A549 (cell line): Measurements from ENCODE around the gene ZNF185. TPM values are rescaled to one million over a fixed set of nuclear protein-coding genes. Genes with fewer than 3 reads are reported as not detected.

ENCODE experiments used
- ATAC-seq, 2 experiments: fragments of 200-7000 bp in 1 of 2; fragments of >200 bp in 1 of 2; cut with Nextera tagmentation in 1 of 2; cut with Tn5 transposase in 1 of 2; 3 replicates each; pipeline versions ENCODE4 v1.8.0 to v1.9.1; 2018 to 2020; ENCODE audit warnings: mild to moderate bottlenecking in 1 of 2, moderate library complexity in 1 of 2
- CTCF ChIA-PET: fragments of 300-600 bp; sonication (Branson Sonifier 250); formaldehyde crosslinking; extraction: SDS; loops from one replicate; lab custom pipeline; 2021; ENCODE audit warnings: antibody characterized with exemption, inconsistent platforms; lab: Yijun Ruan, JAX
- POLR2A ChIA-PET: fragments of 350-600 bp; formaldehyde crosslinking; extraction: SDS; loops from one replicate; lab custom pipeline; 2021; ENCODE audit warnings: antibody characterized with exemption, inconsistent platforms; lab: Yijun Ruan, JAX
- DNase-seq, 2 experiments: peaks; one replicate each; pipeline versions ENCODE4 v3.0.0 to v3.0.0-alpha.2; 2011 to 2016; ENCODE audit warnings: low read depth in 1 of 2, low spot score in 1 of 2
- FAIRE-seq: peaks from 2 replicates; lab custom pipeline; 2011; peaks lifted over from hg19 to GRCh38; lab: Jason Lieb, UNC
- H3K27ac ChIP-seq, 2 experiments: fragments of >200 bp; sonication (Bioruptor Twin); formaldehyde crosslinking; 3 replicates each; pipeline ENCODE4 v1.5.1; 2016 to 2017
- H3K4me1 ChIP-seq: fragments of >200 bp; sonication (Bioruptor Twin); formaldehyde crosslinking; 3 replicates; pipeline ENCODE4 v1.6.1; 2016
- H3K4me2 ChIP-seq: fragments of >200 bp; sonication (Bioruptor Twin); formaldehyde crosslinking; 3 replicates; pipeline ENCODE4 v1.6.1; 2016
- H3K4me3 ChIP-seq: fragments of >200 bp; sonication (Bioruptor Twin); formaldehyde crosslinking; 3 replicates; pipeline ENCODE4 v1.5.1; 2016
- H3K9me3 ChIP-seq: fragments of >200 bp; sonication (Bioruptor Twin); formaldehyde crosslinking; 3 replicates; pipeline ENCODE4 v1.6.1; 2016
- BHLHE40 ChIP-seq: IDR thresholded peaks from 2 replicates; pipeline ENCODE4 v1.6.1; 2012; ENCODE audit warnings: low read depth, low read length, inconsistent platforms
- CBX2 ChIP-seq: fragments of 200-600 bp; sonication (generic); IDR thresholded peaks from 2 replicates; pipeline ENCODE4 v1.6.1; 2016; ENCODE audit warnings: low read depth, mild to moderate bottlenecking, borderline replicate concordance
- CBX8 ChIP-seq: fragments of 200-600 bp; sonication (generic); IDR thresholded peaks from 2 replicates; pipeline ENCODE4 v1.6.1; 2016
- CHD4 ChIP-seq: fragments of 200-600 bp; sonication (generic); IDR thresholded peaks from 2 replicates; pipeline ENCODE4 v1.6.1; 2016; ENCODE audit warnings: antibody characterized with exemption, mild to moderate bottlenecking, borderline replicate concordance
- EHF ChIP-seq: fragments of 250-450 bp; sonication (Bioruptor Pico); IDR thresholded peaks from 2 replicates; pipeline ENCODE4 v1.5.0; 2020; ENCODE audit warnings: mild to moderate bottlenecking
- EHMT2 ChIP-seq: fragments of 200-600 bp; sonication (generic); IDR thresholded peaks from 2 replicates; pipeline ENCODE4 v1.6.1; 2016; ENCODE audit warnings: antibody characterized with exemption, low read depth, mild to moderate bottlenecking, moderate library complexity
- ELK1 ChIP-seq: fragments of 150-350 bp; IDR thresholded peaks from 2 replicates; pipeline ENCODE4 v1.6.1; 2014; ENCODE audit warnings: low read depth, mild to moderate bottlenecking, low read length
- FOSB ChIP-seq: fragments of 250-450 bp; sonication (Bioruptor Pico); IDR thresholded peaks from 2 replicates; pipeline ENCODE4 v1.5.0; 2020; ENCODE audit warnings: mild to moderate bottlenecking, moderate library complexity
- FOSL2 ChIP-seq, 2 experiments: fragments of 450-650 bp in 1 of 2; fragments of >200 bp in 1 of 2; sonication (Bioruptor Twin) in 1 of 2; formaldehyde crosslinking; IDR thresholded peaks; 2 replicates each; pipeline versions ENCODE4 v1.5.0 to v1.6.1; 2016 to 2020; ENCODE audit warnings: mild to moderate bottlenecking in 1 of 2, moderate library complexity in 1 of 2
- GATA3 ChIP-seq: IDR thresholded peaks from 2 replicates; pipeline ENCODE4 v1.6.1; 2012; ENCODE audit warnings: borderline replicate concordance
- HEYL ChIP-seq: fragments of 250-450 bp; sonication (Bioruptor Pico); IDR thresholded peaks from 2 replicates; pipeline ENCODE4 v1.8.0; 2021; ENCODE audit warnings: mild to moderate bottlenecking, moderate library complexity
- HOXA7 ChIP-seq: fragments of 250-450 bp; sonication (Bioruptor Pico); IDR thresholded peaks from 2 replicates; pipeline ENCODE4 v1.5.0; 2020; ENCODE audit warnings: mild to moderate bottlenecking, moderate library complexity
- HOXB13 ChIP-seq: fragments of 250-450 bp; sonication (Bioruptor Pico); IDR thresholded peaks from 2 replicates; pipeline ENCODE4 v1.5.0; 2020; ENCODE audit warnings: low read depth, mild to moderate bottlenecking, moderate library complexity
- JUN ChIP-seq, 2 experiments: fragments of >200 bp; sonication (Bioruptor Twin); formaldehyde crosslinking; IDR thresholded peaks; 2 replicates in 1 of 2; 3 replicates in 1 of 2; pipeline ENCODE4 v1.6.1; 2016 to 2017
- JUNB ChIP-seq: fragments of >200 bp; sonication (Bioruptor Twin); formaldehyde crosslinking; IDR thresholded peaks from 2 replicates; pipeline ENCODE4 v1.6.1; 2016
- KDM5A ChIP-seq: fragments of 200-600 bp; sonication (generic); IDR thresholded peaks from 2 replicates; pipeline ENCODE4 v1.6.1; 2016; ENCODE audit warnings: antibody characterized with exemption, mild to moderate bottlenecking
- MAFK ChIP-seq: fragments of 450-650 bp; IDR thresholded peaks from 2 replicates; pipeline ENCODE4 v1.6.1; 2014; ENCODE audit not compliant: partially characterized antibody
- MYC ChIP-seq: IDR thresholded peaks from 2 replicates; pipeline ENCODE4 v1.6.1; 2012; ENCODE audit warnings: mild to moderate bottlenecking, inconsistent platforms, low read length, improper control_type of control experiment, borderline replicate concordance
- NFE2L2 ChIP-seq: fragments of 150-350 bp; conservative IDR thresholded peaks from 2 replicates; pipeline ENCODE4 v1.6.1; 2014; ENCODE audit warnings: low read length
- NPAS2 ChIP-seq: fragments of 250-450 bp; sonication (Bioruptor Pico); IDR thresholded peaks from 2 replicates; pipeline ENCODE4 v1.8.0; 2022; ENCODE audit warnings: mild to moderate bottlenecking, moderate library complexity, borderline replicate concordance
- POLR2AphosphoS2 ChIP-seq: conservative IDR thresholded peaks from 2 replicates; pipeline ENCODE4 v1.6.1; 2012; ENCODE audit warnings: low read length, improper control_type of control experiment, inconsistent platforms
- RARB ChIP-seq: fragments of 250-450 bp; sonication (Bioruptor Pico); IDR thresholded peaks from 2 replicates; pipeline ENCODE4 v1.8.0; 2021; ENCODE audit warnings: mild to moderate bottlenecking, moderate library complexity
- RCOR1 ChIP-seq: fragments of 150-350 bp; IDR thresholded peaks from 2 replicates; pipeline ENCODE4 v1.6.1; 2014; ENCODE audit warnings: antibody characterized with exemption, low read length, low read depth
- RNF2 ChIP-seq: fragments of 200-600 bp; sonication (generic); IDR thresholded peaks from 2 replicates; pipeline ENCODE4 v1.6.1; 2016; ENCODE audit warnings: low read depth, mild to moderate bottlenecking, antibody characterized with exemption, moderate library complexity, borderline replicate concordance
- SREBF2 ChIP-seq: fragments of 450-650 bp; IDR thresholded peaks from 2 replicates; pipeline ENCODE4 v1.6.1; 2014; ENCODE audit warnings: mild to moderate bottlenecking, moderate library complexity
- TFCP2L1 ChIP-seq: fragments of 250-450 bp; sonication (Bioruptor Pico); IDR thresholded peaks from 2 replicates; pipeline ENCODE4 v1.5.0; 2021; ENCODE audit warnings: mild to moderate bottlenecking
- TP53 ChIP-seq: fragments of 250-450 bp; sonication (Bioruptor Pico); IDR thresholded peaks from 2 replicates; pipeline ENCODE4 v1.5.0; 2021; ENCODE audit warnings: mild to moderate bottlenecking, moderate library complexity
- ZFP36 ChIP-seq: fragments of 450-650 bp; IDR thresholded peaks from 2 replicates; pipeline ENCODE4 v1.6.1; 2014; ENCODE audit warnings: borderline replicate concordance; ENCODE audit not compliant: partially characterized antibody
- ZSCAN20 ChIP-seq: fragments of 250-450 bp; sonication (Bioruptor Pico); IDR thresholded peaks from 2 replicates; pipeline ENCODE4 v1.8.0; 2022; ENCODE audit warnings: mild to moderate bottlenecking, moderate library complexity
- WGBS: methylation state at CpG from one replicate; pipeline ENCODE4 v1.1.6; 2017; ENCODE audit errors: missing lambda C conversion rate; 5-methylcytosine and 5-hydroxymethylcytosine counted together
- polyA plus RNA-seq, 4 experiments: library from polyadenylated mRNA; depleted of rRNA in 3 of 4; stranded (reverse); fragments of >200 nt; fragmentation: RNase III in 1 of 4; extraction: RNeasy Plus Mini Kit Qiagen cat#74134 plus additional on column Dnase treatment in 1 of 4; gene quantifications; 2 replicates in 3 of 4; 3 replicates in 1 of 4; pipeline ENCODE4 v1.2.3, GENCODE V29; 2011 to 2017
- TF ChIP-seq, protein P1 (sequence below): fragments of >200 bp; sonication (Bioruptor Twin); formaldehyde crosslinking; IDR thresholded peaks from 3 replicates; pipeline ENCODE4 v1.5.1; 2016
- TF ChIP-seq, protein P2 (sequence below): fragments of >200 bp; sonication (Bioruptor Twin); formaldehyde crosslinking; IDR thresholded peaks from 3 replicates; pipeline ENCODE4 v1.6.1; 2016
- TF ChIP-seq, protein P3 (sequence below): fragments of >200 bp; sonication (Bioruptor Twin); formaldehyde crosslinking; IDR thresholded peaks from 2 replicates; pipeline ENCODE4 v1.6.1; 2016

The ZNF185 gene
- polyA plus RNA-seq, 2 of the 4 experiments (the other 2 are of a cell fraction) = 5.0 to 11.2 TPM

DNA sequence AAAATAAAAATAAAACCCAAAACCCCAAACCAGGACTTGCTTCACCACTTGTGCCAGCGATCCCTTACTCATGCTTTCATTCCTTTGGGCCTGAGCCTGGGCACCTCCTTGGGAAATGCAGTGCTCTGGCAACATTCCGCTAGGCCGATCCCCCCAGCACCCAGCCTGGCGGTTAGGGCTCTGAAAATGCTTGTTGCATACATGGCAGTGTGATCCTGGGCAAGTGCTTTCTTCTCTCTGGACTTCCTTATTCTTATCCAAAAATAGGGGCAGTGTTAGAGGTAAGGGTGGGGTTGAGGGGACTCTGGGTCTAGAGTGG, 4.6 kb downstream of the ZNF185 start:
- CTCF ChIA-PET = no interaction called here
- H3K4me1 ChIP-seq = peaks cover 5% of the 10 kb centered on the region; the same call in 2 of the 3 replicates
- H3K9me3 ChIP-seq = no peaks in the 10 kb centered on the region
- TF ChIP-seq TFCP2L1 (CRISPR knock-in tag) (no peak), CBX8 (no peak), CBX2 (no peak), RARB (CRISPR knock-in tag) (no peak), GATA3 (no peak), RNF2 (no peak), NFE2L2 (no peak), EHMT2 (no peak), EHF (CRISPR knock-in tag) (no peak), ZFP36 (no peak), TP53 (no peak), ELK1 (no peak), JUNB (no peak), SREBF2 (no peak), POLR2AphosphoS2 (no peak)
- TF ChIP-seq, protein P1, sequence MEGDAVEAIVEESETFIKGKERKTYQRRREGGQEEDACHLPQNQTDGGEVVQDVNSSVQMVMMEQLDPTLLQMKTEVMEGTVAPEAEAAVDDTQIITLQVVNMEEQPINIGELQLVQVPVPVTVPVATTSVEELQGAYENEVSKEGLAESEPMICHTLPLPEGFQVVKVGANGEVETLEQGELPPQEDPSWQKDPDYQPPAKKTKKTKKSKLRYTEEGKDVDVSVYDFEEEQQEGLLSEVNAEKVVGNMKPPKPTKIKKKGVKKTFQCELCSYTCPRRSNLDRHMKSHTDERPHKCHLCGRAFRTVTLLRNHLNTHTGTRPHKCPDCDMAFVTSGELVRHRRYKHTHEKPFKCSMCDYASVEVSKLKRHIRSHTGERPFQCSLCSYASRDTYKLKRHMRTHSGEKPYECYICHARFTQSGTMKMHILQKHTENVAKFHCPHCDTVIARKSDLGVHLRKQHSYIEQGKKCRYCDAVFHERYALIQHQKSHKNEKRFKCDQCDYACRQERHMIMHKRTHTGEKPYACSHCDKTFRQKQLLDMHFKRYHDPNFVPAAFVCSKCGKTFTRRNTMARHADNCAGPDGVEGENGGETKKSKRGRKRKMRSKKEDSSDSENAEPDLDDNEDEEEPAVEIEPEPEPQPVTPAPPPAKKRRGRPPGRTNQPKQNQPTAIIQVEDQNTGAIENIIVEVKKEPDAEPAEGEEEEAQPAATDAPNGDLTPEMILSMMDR = no peak
- TF ChIP-seq, protein P2, sequence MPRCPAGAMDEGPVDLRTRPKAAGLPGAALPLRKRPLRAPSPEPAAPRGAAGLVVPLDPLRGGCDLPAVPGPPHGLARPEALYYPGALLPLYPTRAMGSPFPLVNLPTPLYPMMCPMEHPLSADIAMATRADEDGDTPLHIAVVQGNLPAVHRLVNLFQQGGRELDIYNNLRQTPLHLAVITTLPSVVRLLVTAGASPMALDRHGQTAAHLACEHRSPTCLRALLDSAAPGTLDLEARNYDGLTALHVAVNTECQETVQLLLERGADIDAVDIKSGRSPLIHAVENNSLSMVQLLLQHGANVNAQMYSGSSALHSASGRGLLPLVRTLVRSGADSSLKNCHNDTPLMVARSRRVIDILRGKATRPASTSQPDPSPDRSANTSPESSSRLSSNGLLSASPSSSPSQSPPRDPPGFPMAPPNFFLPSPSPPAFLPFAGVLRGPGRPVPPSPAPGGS = no peak
- FAIRE-seq = no peak
- no peak overlapping the region for H3K4me2 ChIP-seq
- POLR2A ChIA-PET = no interaction called here
- WGBS = 97% methylated on average over 4 of the region's 4 CpGs
- no peak for ATAC-seq
- H3K4me3 ChIP-seq = no peak overlapping the region
- no peak overlapping the region for H3K27ac ChIP-seq
- DNase-seq = no peak

DNA sequence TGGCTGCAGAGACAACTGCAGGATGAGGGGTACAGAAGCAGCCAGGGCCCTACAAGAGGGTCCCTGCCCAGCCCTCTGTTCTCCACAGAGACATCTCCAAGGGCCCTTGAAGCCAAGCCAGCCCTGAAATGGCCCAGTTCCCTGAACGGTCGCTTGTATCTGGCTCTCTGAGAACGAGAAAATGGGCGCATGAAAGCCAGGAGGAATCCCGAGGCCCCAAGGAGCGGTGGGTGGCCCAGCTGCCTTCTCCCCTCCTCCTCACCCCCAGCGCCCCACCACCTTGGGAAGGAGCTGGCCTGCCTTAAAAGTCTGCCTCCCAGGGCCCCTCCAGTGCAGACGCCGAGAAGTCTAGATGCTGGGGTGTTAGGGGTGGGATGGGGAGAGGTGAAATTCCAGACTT, 5.7 kb downstream of the ZNF185 start:
- ATAC-seq = no peak
- no peak for DNase-seq
- FAIRE-seq = no peak
- H3K4me2 ChIP-seq = no peak overlapping the region
- 92% methylated on average over 9 of the region's 9 CpGs for WGBS
- POLR2A ChIA-PET = no interaction called here
- H3K27ac ChIP-seq = no peak overlapping the region
- H3K4me1 ChIP-seq = peaks cover 5% of the 10 kb centered on the region; the same call in 2 of the 3 replicates
- H3K9me3 ChIP-seq = no peaks in the 10 kb centered on the region
- CTCF ChIA-PET = interaction anchor here (0.7 to 1.3 kb wide), 3 partner anchors 11 to 50 kb away, joined by 3 to 9 read pairs (median 8); no protein-coding TSS in a partner anchor
- H3K4me3 ChIP-seq = no peak overlapping the region
- TF ChIP-seq CBX2 (no peak), HOXA7 (CRISPR knock-in tag) (no peak), BHLHE40 (no peak), CBX8 (no peak), JUN (IDR thresholded peaks at IDR 0.05) (no peak), HEYL (CRISPR knock-in tag) (no peak), FOSB (CRISPR knock-in tag) (no peak), MAFK (no peak), FOSL2 (IDR thresholded peaks at IDR 0.05) (no peak), FOSL2 (CRISPR knock-in tag; IDR thresholded peaks at IDR 0.05) (no peak), HOXB13 (no peak), CHD4 (no peak), RCOR1 (no peak), TP53 (no peak), EHMT2 (no peak), ZSCAN20 (no peak), NPAS2 (no peak), NFE2L2 (no peak), KDM5A (no peak), MYC (no peak)
- TF ChIP-seq, protein P3, sequence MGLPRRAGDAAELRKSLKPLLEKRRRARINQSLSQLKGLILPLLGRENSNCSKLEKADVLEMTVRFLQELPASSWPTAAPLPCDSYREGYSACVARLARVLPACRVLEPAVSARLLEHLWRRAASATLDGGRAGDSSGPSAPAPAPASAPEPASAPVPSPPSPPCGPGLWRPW = no peak
